NCI-H128 (cell line): ENCODE measurements around the gene SLA2.
"Not testable (repeated sequence)": the region's sequence is repeated elsewhere in the genome, so short reads cannot be mapped to it uniquely, and the experiment has no call there.

ENCODE experiments used
- DNase-seq: peaks from one replicate; lab custom pipeline; 2025; ENCODE audit not compliant: unreplicated experiment; lab: John Stamatoyannopoulos, UW

SLA2 gene

DNA sequence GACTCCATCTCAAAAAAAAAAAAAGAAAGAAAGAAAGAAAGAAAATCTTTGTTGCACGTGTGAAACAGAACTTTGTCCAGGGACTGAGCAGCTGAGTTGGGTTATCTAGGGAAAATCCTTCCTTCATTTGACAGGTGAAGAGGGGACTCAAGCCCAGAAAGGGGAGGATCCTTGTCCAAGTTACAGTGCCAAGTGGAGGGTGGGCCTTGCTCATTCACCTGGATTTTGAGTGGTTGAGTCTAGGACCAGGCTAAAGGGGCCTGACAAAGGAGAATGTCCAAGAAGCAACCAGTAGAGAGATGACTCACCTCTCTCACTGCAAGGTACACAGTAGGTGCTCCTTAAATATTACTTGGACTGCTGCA lies 69.9 kb downstream of the SLA2 start:
- DNase-seq, result no peak

DNA sequence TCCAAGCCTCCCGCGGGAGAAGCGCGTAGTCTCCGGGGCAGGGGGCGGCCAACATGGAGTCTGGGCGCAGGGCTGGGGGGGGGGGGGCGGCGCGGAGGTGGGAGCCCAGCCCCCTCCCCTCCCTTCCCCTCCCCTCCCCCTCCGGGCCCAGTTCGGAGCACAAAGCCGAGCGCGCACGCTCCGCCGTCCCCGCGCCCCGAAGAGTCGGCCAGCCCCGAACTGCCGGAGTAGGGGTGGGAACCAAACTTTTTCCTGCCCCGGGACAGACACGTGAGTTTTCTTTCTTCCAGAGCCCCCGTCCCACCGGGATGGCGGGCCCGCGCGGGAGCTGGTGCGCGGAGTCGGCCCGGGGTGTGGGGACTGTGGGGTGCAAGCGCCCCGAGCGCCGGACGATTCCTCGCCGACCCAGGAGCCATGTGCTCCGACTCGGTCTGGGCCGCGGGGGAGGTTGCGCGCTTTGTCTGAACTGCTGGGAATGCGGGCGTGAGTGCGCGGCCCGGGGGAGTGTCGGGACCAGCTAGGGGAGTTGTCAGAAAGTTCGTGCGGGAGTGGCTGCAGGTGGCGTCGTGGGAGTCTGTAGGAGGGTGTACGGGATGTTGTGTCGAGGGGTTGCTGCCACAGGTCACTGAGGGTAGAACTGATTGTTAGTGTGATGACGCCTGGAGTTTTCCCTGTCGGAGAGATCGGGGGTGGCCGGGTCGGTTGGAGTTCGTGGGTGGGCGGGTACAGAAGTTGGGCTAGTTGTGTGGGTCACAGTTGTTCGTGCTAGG lies 71.4 kb downstream of the SLA2 start:
- no peak for DNase-seq

DNA sequence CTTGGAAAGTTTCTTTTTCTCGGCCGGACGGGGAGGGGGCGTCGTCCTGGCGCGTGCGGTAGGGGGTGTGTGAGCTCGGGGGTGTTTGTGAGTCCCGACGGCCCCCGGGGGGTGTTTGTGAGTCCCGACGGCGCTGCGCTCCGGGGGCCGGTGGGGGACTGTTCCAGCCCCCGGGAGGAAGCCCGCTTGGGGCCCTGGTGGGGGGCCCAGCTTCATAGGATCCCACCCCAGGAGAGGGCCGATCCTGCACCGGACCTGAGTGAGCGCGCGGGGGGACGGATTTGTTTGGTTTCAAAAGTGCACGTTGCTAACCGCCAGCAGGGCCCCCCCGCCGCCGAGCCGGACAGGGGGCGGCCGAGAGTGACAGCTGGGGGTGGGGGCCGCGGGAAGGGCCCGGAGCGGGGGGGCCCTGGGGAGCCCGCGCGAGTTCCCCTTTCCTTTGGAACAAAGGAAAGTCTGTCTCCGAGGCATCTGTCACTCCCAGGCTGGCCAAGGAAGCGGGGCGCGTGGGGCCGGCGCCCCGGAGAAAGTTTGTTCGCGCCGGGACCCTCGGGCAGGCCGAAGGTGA lies 72.1 kb downstream of the SLA2 start:
- DNase-seq, result no peak

DNA sequence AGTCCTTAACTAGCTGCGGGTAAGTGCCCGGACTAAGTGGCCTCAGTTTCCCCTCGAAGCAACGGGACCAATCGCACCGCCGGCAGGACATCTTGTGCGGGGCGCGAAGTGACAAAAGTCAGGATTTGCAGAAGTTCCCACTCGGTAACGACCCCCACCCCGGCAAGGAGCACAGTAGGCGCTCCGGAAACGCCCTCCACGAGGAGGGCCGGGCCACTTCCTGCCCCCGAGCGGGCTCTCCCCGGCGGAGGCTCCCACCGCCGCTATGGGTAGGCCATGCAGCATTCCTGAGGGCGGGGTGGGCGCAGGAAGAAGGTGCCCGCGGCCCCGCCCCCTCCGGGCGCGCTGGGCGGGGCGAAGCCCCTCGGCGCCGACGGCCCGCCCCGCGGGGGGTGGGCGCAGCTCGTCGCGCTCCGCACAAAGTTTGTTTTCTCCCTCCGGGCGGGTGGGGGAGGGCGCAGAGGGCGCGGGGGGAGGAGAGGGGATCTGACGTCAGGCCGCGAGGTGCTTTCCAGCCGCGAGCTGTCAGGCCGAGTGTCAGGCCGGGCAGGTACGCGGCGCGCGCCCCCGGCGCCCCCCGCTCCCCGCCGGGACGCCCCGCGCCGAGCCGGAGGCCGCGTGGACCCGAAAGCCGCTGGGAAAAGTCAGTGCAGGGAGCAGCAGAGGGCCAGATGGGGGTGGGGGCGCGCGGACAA lies 72.7 kb downstream of the SLA2 start, which contains the start of gene TGIF2:
Gene TGIF2 (plus strand): TSS at position 495 of the 695 bp plus-strand sequence. CDS start 5,178 bp downstream, outside the sequence.
- no peak for DNase-seq

DNA sequence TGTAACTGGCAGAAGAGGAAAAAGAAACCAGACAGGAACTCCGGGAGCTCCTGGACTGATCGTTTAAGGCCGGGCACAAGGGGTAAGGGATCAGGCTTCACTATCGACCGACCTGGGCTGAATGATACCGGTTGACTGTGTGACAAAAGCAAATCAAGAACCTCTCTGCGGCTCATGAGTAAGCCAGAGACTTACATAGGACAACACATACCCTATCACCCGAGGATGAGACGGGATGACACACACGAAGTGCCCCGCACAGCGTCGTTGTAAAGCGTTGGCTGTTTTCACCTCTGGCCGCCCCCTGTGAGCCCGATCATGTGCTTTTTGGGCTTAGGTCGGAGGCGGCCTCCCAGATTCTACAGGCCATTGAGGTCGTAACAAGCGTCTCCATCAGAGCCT lies 73.3 kb downstream of the SLA2 start:
- no peak for DNase-seq

DNA sequence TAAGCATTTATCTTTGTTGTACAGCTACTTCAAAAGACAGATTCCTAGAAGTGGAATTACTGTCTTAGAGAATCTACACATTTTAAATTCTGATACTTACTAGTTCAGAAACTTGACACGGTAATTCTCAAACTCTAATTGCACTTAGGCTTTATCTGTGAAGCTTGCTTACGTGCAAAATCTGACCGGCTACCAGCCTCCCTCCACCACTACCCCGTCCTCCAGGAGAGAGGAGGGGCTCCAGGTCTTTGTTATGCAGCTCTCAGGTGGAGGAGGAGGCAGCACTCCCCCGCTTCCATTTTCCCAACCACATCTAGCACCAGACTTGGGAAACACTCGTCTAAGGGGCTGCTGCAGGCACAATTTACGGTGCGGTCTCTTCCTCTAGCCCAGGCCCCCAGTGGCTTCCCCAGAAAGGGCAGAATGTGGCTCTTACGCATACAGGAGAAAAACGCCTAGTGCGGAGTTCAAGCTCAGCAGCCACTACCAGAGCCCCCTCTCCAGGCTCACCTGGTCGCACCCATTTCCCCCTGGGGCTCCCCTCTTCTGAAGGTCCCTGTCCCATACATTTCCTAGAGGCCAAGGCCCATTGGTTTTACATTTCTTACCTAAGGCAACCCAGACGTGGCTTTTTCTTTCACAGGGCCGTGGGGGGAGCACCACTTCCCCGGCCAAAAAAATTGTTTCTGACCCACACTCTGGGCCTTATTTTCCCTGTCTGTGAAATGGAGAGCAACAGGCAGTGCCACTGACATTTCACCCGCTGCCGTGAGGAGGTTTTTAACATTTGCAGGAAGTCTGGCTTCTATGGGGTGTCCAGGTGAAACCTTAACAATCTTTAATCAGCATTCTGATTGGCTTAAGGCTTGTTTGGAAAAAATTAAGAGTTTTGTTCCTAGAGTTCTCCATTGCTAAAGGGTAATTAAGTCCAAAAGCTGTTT lies 74.2 kb downstream of the SLA2 start:
- DNase-seq, result no peak

DNA sequence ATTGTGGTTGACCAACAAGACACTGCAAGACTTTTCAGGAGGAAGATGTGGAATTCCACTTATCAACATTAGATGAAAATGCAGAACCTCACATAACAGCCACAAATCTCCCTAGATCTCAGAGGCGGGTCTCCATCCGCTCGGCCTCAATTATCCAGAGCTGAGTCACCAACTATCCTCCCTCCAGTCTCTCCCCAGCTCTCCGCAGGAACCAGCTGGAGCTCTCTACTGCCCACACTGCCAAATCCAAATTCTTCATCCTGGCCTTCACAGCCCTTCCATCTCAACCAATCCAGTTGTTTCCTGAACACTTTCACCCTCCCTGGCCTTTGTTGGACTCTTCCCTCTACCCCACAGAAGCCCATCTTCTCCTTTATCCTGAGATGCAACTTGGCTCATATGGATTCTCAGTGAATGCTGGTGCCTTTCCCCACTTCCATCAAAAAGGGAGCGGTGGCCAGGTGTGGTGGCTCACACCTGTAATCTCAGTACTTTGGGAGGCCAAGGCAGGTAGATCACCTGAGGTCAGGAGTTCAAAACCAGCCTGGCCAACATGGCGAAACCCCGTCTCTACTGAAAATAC lies 76.1 kb downstream of the SLA2 start:
- DNase-seq, result no peak

DNA sequence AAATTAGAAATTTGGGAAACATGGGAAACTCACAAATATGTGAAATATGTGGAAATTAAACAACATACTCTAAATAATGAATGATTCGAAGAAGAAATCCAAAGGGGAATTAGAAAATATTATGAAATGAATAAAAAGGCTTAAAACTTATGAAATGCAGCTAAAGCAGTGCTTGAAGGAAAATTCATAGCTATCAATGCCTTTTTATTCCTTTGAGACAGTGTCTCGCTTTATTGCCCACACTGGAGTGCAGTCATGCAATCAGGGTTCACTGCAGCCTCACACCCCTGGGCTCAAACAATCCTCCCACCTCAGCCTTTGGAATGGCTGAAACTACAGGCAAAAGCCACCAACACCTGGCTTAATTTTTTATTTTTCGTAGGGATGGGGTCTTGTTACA lies 80.5 kb downstream of the SLA2 start:
- no peak for DNase-seq

DNA sequence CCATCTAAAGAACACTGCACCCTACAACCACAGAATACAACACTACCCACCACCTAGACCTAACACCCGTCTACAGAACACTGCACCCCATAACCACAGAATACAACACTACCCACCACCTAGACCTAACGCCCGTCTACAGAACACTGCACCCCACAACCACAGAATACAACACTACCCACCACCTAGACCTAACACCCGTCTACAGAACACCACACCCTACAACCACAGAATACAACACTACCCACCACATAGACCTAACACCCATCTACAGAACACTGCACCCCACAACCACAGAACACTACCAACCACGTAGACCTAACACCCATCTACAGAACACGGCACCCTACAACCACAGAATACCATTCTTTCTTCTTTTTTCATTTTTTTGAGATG lies 81.3 kb downstream of the SLA2 start:
- not testable (repeated sequence) for DNase-seq

DNA sequence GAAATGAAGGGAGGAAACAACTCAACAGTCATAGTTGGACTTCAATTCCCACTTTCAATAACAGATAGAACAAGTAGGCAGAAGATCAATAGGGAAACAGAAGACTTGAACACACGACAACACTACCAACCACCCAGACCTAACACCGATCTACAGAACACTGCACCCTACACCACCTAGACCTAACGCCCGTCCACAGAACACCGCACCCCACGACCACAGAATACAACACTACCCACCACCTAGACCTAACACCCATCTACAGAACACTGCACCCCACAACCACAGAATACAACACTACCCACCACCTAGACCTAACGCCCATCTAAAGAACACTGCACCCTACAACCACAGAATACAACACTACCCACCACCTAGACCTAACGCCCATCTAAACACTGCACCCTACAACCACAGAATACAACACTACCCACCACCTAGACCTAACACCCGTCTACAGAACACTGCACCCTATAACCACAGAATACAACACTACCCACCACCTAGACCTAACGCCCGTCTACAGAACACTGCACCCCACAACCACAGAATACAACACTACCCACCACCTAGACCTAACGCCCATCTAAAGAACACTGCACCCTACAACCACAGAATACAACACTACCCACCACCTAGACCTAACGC lies 81.8 kb downstream of the SLA2 start:
- not testable (repeated sequence) for DNase-seq

DNA sequence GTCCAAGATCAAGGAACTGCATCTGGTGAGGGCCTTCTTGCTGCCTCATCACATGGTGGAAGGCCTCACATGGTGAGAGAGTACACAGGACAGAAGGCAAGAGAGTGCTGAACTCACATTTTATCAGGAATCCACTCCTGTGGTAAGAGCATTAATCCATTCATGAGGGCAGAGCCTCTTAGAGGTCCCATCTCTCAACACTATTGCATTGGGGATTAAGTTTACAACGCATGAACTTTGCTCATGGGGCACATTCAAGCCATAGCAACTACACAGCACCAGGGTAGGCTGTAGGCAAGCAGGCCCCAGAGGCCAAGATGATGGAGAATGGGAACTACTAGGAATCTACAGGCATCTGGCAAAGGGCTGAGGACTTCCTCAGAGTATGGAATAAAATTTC lies 82.6 kb downstream of the SLA2 start:
- DNase-seq, result no peak

DNA sequence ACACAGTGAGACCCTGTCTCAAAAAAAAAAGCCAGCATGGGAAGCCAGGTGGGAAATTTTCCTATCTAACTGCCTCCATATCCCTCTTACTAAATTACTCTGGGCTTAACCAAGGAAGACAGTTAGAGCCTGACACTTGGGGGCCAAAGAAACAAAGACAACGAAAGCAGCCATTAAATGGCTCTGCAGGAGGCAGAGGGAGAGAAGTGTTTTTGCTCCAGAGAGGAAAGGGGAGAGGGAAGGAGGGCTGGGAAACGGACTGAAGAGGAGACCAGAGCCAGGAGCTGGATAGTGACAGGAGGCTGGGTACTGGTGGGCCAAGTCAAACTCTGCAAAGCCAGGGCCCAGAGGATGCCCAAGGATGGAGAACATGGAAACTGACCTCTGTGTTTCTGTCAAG lies 83.3 kb downstream of the SLA2 start:
- no peak for DNase-seq
